GM21526 (cell line): Measurements from ENCODE around the gene CREB3L2.
"Not testable (repeated sequence)": the region's sequence is repeated elsewhere in the genome, so short reads cannot be mapped to it uniquely, and the experiment has no call there.

Experiments used
- ATAC-seq: cut with Tn5 transposase; IDR thresholded peaks from one replicate; pipeline ENCODE4 v1.9.1; 2021; ENCODE audit warnings: moderate library complexity; ENCODE audit not compliant: unreplicated experiment, low FRiP score

The CREB3L2 gene

GRCh38 chr7:138001529-138002095 is at the start of gene CREB3L2:
TSS of gene CREB3L2 (minus strand) at chr7:138002086. CDS start at chr7:138001705, 381 bp downstream.
- peak; percentile 30 for ATAC-seq

DNA sequence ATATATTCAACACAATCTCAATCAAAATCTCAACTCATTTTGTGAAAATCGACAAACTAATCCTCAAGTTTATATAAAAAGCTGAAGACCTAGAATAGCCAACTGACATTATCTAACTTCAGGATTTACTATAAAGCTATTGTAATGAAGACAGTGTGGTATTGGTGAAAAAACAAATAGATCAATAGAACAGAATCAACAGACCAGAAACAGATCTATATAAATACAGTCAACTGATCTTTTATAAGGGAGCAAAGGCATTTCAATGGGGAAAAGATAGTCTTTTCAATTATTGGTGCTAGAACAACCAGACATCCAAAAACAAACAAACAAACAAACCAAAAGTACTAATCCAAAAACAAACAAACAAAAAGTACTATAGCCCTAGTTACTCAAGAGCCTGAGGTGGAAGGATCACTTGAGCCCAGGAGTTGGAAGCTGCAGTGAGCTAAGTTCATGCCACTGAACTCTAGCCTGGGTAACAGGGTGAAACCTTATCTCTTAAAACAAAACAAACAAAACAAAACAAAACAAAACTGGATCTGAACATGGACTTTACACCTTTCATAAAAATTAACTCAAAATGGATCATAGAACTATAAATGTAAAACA is 47.7 kb upstream of the CREB3L2 start:
- no peak for ATAC-seq

GRCh38 chr7:138047907-138048306 is 46.0 kb upstream of the CREB3L2 start:
- no peak for ATAC-seq

- ATAC-seq: no peak
Measured at GRCh38 chr7:138044897-138045296, 43.0 kb upstream of the CREB3L2 start.

DNA sequence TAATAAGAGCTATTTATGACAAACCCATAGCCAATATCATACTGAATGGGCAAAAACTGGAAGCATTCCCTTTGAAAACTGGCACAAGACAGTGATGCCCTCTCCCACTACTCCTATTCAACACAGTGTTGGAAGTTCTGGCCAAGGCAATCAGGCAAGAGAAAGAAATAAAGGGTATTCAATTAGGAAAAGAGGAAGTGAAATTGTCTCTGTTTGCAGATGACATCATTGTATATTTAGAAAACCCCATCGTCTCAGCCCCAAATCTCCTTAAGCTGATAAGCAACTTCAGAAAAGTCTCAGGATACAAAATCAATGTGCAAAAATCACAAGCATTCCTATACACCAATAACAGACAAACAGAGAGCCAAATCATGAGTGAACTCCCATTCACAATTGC is 38.2 kb upstream of the CREB3L2 start:
- ATAC-seq: not testable (repeated sequence)

GRCh38 chr7:138036135-138036534 is 34.2 kb upstream of the CREB3L2 start:
- ATAC-seq: no peak

DNA sequence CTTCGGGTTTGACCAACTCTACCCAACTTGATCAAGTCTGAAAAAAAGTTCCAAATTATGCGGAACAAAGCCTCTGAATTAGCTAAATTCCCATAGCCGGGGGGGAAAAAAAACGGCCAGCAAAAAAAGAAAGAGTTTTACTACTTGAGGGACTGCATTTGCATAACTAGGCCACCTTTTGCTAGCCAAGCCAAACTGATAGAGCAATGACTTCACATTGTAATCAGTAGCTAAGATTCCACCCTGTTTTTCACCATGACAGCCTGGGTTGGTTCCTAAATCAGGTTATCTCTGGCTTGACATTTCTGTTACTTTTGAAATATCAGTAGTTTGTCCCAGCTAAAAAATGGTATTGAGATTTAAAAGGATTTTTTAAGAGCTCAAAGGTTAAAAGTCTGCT is 31.4 kb upstream of the CREB3L2 start:
- ATAC-seq: no peak

DNA sequence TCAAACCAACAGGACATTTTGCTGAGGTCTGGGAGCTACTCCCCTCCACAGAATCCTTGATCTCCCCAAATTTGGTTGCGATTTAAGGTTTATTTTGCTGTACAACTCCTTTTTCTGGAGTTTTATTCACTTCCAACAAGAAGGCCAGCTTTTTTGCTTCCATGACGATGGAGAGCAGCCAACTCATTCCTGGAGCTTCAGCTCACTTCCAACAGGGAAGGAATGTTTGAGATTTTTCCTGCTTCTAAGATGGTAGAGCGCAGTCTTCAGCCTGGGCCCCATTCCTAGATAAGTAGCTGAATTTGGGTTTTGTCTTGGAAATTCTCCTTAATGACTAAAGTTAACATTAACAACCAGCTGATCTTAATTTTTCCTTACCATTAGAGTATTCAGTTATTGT is 30.9 kb upstream of the CREB3L2 start:
- ATAC-seq: no peak

DNA sequence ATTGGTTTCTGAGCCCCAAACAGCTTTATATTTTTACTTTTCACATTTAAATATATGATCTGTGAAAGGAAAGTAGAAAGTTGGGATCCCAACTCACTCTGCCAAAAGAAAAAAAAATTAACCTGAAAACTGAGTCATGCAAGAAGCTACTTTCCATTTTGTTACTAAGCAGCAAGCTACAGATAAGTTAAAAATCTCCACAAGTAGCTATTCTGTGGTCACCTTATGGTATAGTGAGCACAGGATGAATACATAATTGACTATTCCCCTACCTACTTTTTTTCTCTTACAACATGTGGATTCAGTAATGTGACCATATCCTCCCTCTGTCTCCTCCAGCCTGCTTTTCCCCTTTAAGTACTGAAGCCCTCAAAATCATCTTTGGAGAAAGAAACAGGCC is 30.3 kb upstream of the CREB3L2 start:
- peak; percentile 51 for ATAC-seq

DNA sequence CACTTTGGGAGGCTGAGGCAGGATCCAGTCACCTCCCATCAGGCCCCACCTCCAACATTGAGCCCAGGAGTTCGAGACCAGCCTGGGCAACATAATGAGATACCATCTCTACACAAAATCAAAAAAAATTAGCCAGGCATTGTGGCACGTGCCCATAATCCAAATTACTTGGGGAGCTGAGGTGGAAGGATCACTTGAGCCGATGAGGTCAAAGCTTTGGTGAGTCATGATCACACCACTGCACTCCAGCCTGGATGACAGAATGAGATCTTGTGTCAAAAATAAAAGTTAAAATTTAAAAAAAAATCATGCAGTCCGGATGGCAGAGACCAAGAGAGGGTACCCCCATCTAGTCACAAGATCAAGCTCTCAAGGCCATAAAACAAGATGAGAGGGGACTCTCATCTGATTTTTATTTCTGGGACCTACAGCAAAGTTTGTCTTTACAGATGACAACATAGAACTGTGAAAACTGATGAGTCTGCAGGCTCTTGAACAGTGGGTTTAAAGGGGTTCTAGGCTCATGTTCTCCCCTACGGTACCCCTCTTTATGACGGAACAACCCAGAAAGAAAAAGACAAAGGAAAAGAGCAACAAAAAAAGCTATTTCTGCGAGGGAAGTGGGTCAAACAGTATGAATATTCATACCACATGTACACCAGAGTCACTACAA is 28.9 kb upstream of the CREB3L2 start:
- ATAC-seq: no peak

GRCh38 chr7:138029941-138030340 is 28.1 kb upstream of the CREB3L2 start:
- no peak for ATAC-seq

DNA sequence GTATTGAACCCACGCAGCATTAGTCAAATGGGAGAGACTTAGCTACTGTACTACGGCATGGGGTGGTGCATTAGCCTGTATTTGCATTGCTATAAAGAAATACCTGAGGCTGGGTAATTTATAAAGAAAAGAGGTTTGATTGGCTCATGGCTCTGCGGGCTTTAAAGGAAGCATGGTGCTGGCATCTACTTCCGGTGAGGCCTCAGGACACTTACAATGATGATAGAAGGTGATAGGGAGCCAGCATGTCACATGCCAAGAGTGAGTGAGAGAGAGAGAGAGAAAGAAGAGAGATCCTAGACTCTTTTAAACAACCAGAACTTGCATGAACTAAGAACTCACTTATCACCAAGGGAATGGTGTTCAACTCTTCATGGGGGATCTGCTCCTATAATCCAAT is 27.2 kb upstream of the CREB3L2 start:
- ATAC-seq: no peak

DNA sequence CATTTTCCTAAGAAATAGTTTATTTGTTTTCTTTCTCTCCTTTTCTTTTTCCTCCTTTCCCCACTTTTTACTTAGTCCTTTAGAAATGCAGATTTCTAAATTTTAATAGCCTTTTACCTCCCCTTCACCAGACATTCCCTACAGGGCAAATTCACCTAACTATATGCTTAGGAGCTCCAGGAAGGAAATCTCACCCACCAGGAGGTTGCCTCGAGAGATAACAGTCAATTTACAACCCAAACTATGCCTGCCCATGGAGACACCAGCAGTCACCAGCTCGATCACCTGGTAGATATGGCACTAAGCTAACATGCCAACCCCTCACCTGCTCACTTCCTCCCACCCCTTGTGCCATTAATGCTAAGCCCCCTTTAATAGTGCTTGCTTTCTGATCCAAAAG is 25.2 kb upstream of the CREB3L2 start:
- no peak for ATAC-seq

DNA sequence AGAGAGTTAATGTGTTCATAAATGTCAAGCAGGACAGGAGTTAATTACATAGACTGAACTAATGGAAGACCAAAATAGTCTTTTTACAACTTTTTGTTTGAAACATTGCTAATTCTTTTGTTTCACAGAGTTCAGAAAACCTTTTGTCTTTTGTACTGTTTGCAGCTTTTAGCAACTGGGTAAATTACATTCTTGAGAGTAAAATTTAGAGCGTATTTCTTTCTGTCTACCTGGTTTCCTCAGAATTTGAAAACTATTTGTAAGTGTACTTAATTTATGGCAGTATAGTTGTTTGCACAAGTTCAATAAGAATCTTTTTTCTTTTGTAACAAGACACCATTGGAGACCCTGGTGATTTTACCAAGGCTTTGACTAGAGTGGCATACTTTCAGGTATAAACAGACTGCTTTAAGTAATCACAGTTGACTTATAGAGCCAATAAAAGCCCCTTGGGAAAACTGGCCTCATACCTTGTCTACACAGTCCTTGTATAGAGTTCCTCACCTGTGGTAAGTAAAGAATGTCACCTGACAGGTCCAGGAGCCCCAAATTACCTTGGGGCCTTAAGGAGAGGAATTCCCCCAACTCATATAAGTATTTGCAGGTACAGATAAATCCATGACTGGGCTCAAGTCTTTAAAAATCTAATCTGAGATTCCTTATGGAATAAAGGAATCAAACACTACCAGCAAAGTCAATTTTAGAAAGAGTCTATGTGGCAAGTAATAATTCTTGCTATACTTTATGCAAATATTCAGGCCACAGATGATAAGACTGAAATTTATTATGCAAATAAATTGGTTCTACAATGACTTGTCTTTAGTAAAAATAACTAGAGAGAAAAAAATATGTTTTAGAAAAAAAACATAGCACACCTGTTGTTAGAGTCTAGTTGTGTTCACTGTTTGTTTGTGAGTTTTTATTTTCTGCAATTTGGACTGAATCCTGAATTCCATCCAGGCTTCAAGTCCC is 23.6 kb upstream of the CREB3L2 start:
- ATAC-seq: peak; percentile 40

DNA sequence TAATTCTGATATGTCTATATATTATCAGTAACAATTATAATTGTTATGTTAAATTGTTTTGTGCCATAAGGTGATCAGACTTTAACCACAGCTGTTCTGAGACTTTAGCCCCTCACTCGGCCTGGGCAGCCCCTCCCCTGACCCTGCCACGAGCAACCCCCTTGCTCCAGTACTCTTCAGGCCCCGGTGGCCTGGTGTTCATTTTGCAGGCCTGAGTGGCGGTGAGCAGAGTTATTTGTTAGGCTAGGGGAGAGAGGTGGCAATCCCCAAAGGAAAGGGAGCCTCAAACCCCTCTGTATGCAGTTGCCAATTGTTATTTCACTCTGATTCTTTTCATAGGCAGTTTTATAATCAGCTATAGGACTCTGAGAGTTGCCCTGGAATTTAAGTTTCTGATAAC is 22.9 kb upstream of the CREB3L2 start:
- no peak for ATAC-seq

DNA sequence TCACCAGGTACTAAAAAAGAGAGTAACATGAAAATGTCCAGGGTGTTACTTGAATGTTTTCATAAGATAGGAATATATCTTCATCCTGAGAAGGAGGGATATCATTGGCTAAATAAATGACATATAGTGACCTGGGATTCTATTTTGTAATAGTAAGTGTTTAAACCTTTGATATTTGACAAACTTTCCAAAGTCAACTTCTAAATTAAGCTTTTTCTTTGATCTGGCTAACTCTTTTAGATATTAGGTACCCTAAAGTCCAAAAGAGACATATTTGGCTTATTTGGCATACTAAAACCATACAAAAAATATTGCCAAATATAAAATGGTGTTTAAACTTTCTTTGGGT is 22.4 kb upstream of the CREB3L2 start:
- no peak for ATAC-seq

- peak; percentile 74 for ATAC-seq
Measured at GRCh38 chr7:138023618-138024342, 21.9 kb upstream of the CREB3L2 start.

DNA sequence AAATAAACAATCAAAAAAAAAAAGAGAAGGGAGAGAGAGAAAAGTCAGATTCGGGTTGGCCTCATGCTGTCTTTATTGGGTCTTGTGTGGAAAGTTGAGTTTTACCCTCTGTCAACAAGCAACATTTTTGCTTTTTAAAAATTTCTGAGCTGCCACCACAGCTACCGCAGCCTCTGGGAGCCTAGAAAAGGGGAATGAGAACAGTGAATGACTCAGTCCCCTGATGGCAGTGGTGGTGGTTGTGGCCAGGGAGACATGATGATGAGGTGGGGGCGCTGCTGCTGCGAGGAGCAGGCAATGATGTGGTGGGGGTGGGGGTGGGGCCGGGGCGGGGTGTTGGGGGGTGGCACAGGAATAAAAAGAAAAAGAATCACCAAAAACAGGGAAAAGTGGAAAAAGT is 20.0 kb upstream of the CREB3L2 start:
- ATAC-seq: no peak

DNA sequence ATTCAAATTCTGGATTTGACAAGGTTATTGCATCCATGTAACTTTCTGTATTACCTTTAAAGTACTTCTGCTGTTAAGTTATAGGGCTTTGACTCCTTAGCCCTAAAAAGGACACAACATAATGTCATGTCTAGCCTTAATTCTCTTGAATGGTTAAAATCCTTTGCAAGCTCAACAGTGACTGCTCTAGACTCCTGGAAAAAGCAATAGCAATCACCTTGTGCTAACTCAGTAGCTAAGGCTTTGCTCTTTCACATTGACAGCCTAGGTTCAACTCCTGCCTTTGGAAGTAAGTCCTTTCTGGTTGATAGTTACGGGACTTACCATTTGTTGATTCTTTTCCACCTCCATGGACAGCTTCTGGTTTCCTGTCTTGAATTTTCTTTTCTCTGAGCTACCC is 16.1 kb upstream of the CREB3L2 start:
- no peak for ATAC-seq

GRCh38 chr7:138015096-138015495 is 13.2 kb upstream of the CREB3L2 start:
- no peak for ATAC-seq
